ENCODE measurements around the gene SRMS. TPM values are rescaled to one million over a fixed set of nuclear protein-coding genes. Genes with fewer than 3 reads are reported as not detected.
A peak's percentile ranks its signal among the peaks of the same experiment; 100 is the strongest.
"Not testable (repeated sequence)": the region's sequence is repeated elsewhere in the genome, so short reads cannot be mapped to it uniquely, and the experiment has no call there.

Gene SRMS
- total RNA-seq, 1 donor from 2014 or later = not detected

DNA sequence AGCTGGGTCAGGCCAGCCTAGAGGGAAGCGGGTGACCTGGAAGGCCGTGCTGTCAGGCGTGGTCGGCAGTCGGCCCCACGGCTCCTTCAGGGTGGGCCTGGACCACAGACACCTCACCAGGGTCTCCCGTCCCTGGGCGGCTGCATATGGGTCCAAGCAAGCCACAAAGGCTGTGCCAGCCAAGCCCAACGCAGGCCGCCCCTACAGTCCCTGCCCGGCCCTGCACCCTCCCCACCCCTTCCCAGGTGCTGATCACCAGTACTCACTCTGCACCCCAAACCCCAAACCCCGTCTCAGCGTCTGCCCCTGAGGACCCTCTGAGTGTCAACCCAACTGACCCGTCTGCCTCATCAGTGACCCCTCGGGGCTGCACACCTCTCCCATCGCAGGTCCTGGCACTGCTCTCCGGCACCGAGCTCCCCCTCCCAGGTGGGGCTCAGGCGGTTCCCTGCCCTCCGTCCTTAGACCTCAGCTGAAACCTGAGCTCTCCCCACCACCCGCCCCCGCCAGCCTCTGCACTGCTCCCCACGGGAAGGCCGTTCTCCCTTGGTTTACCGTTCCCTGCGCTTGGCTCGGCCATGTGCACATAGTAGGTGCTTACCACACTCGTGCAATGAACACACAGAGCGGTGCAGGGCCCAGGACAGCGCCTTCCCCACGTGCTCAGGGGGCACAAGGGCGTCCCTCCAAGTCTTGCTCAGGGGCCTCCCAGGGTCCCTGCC, 28.4 kb downstream of the SRMS start:
- Histone ChIP-seq H3K4me1 (peaks cover 19% of the 10 kb centered on the region), H3K27ac (no peak overlapping the region), H3K4me3 (peak overlapping the region; percentile 74), H4K20me1 (ENCODE audit: low read depth) (peaks cover 33% of the 10 kb centered on the region), H3K9me3 (ENCODE audit: low read depth) (no peaks in the 10 kb centered on the region), H3K79me2 (ENCODE audit: low read depth) (peaks cover 23% of the 10 kb centered on the region), H3F3A (ENCODE audit: low read depth) (peaks cover 21% of the 10 kb centered on the region), H3K27me3 (peaks cover 19% of the 10 kb centered on the region), H3K36me3 (no peaks in the 10 kb centered on the region), H2AFZ (replicated peaks) (peak overlapping the region; percentile 89), H3K4me2 (peak overlapping the region; percentile 99), H3K9ac (no peak overlapping the region)
- TF ChIP-seq CTCF (IDR thresholded peaks at IDR 0.05) = no peak
- H3K4me1 Mint-ChIP-seq = peaks cover 10% of the 10 kb centered on the region
- peaks cover 11% of the 10 kb centered on the region for H3K36me3 Mint-ChIP-seq
- no peak overlapping the region for H3K27ac Mint-ChIP-seq
- H3K4me3 Mint-ChIP-seq = peak overlapping the region; percentile 87
- no peak for DNase-seq (ENCODE audit: low spot score)
- no peaks in the 10 kb centered on the region for H3K9me3 Mint-ChIP-seq
- peaks cover 4% of the 10 kb centered on the region for H3K27me3 Mint-ChIP-seq (ENCODE audit: insufficient read depth, low read depth)

DNA sequence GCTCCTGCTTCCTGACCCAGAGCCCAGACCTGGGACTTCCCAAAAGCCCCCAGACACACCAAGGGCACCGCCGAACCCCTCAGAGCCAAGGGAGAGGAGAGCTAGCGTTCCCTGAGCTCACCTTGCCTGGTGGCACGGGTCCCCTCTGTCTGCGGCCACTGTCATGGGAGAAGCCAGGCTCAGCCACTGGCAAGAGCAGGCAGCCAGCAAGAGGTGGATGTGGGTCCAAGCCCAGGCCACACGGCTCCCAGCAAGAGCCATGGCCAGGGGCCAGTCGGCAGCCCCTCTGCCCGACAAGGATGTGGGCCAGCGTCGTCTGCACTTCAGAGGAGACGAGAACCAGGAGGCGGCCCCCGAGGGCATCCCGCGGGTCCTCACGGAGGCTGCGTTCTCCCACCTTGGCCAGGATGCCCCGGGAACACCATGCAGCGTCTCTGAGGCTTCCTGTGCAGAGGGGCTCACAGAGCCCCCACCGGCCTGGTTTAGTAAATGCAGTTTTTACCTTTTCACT, 29.1 kb downstream of the SRMS start:
- peaks cover 2% of the 10 kb centered on the region for H3K27me3 Mint-ChIP-seq (ENCODE audit: insufficient read depth, low read depth)
- no peak overlapping the region for H3K27ac ChIP-seq
- no peak for TF ChIP-seq EZH2phosphoT487 (IDR thresholded peaks at IDR 0.05)
- TF ChIP-seq CTCF (IDR thresholded peaks at IDR 0.05) = no peak
- TF ChIP-seq EZH2 (IDR thresholded peaks at IDR 0.05) = no peak
- H3K4me3 ChIP-seq = no peak overlapping the region
- H3K9me3 Mint-ChIP-seq = peaks cover 2% of the 10 kb centered on the region
- H3K79me2 ChIP-seq (ENCODE audit: low read depth) = peaks cover 23% of the 10 kb centered on the region
- peak overlapping the region; percentile 87 for H3K4me3 Mint-ChIP-seq
- no peak overlapping the region for H2AFZ ChIP-seq (replicated peaks)
- no peaks in the 10 kb centered on the region for H3K9me3 ChIP-seq (ENCODE audit: low read depth)
- H3F3A ChIP-seq (ENCODE audit: low read depth) = peaks cover 14% of the 10 kb centered on the region
- H3K36me3 Mint-ChIP-seq = peaks cover 6% of the 10 kb centered on the region
- no peak overlapping the region for H3K4me2 ChIP-seq
- peaks cover 19% of the 10 kb centered on the region for H3K4me1 ChIP-seq
- DNase-seq (ENCODE audit: low spot score) = peak; percentile 1
- H4K20me1 ChIP-seq (ENCODE audit: low read depth) = peaks cover 30% of the 10 kb centered on the region
- no peak overlapping the region for H3K9ac ChIP-seq
- H3K27ac Mint-ChIP-seq = peak overlapping the region; percentile 32
- peaks cover 8% of the 10 kb centered on the region for H3K4me1 Mint-ChIP-seq
- H3K36me3 ChIP-seq = no peaks in the 10 kb centered on the region
- H3K27me3 ChIP-seq = peaks cover 24% of the 10 kb centered on the region

DNA sequence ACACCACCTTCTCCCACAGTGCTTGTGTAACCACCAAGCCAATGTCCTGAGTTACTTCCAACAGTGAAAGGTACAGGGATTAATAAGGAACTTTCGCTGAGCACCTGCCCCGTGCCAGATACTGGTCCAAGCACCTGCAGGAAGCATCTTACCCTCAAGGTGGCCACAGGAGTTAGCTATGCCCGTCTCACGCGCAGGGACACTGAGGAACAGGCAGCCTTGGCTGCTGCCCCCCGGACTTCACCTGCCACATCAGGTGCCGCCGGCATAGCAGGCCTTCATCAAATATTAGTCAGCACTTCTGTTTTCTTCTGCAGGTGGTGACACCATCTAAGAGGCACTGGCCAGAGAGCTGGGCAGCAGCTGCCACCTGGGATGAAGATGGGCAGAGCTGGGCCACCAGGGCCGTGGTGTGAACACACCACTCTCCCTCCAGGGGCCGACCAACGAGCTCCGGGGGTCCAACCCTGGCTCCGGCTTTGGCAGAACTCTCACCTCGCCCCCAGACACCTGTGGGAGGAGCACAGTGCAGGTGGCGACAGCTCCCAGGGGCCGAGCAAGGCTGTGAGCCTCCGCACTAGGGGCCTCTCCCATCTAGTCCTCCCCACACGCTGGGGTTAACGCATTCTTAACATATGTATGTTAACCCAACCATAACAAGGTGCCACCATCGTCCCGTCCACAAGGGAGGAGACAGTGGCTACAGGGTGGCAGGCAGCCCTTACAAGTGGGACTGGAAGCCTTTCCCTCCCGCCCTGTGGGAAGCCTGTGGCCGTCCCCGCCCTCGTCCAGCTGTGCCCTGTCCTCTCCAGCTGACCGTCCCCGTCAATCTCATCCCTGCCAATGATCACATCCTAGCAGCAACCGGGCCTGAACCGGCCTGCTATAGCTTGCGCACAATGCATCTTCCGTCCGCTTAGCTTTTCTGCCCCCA, 29.9 kb downstream of the SRMS start:
- H3K27ac ChIP-seq = no peak overlapping the region
- no peak overlapping the region for H3K9ac ChIP-seq
- no peaks in the 10 kb centered on the region for H3K9me3 ChIP-seq (ENCODE audit: low read depth)
- no peak overlapping the region for H3K4me3 ChIP-seq
- H3K27me3 ChIP-seq = peaks cover 30% of the 10 kb centered on the region
- DNase-seq (ENCODE audit: low spot score) = peak; percentile 1
- H3K27me3 Mint-ChIP-seq (ENCODE audit: insufficient read depth, low read depth) = peaks cover 2% of the 10 kb centered on the region
- H4K20me1 ChIP-seq (ENCODE audit: low read depth) = peaks cover 24% of the 10 kb centered on the region
- H3K4me3 Mint-ChIP-seq = peak overlapping the region; percentile 87
- no peak overlapping the region for H2AFZ ChIP-seq (replicated peaks)
- TF ChIP-seq CTCF (IDR thresholded peaks at IDR 0.05) (no peak), EZH2phosphoT487 (IDR thresholded peaks at IDR 0.05) (no peak), EZH2 (IDR thresholded peaks at IDR 0.05) (no peak)
- peaks cover 4% of the 10 kb centered on the region for H3K36me3 Mint-ChIP-seq
- peaks cover 18% of the 10 kb centered on the region for H3K4me1 ChIP-seq
- peaks cover 7% of the 10 kb centered on the region for H3K9me3 Mint-ChIP-seq
- no peak overlapping the region for H3K4me2 ChIP-seq
- peaks cover 14% of the 10 kb centered on the region for H3F3A ChIP-seq (ENCODE audit: low read depth)
- peaks cover 18% of the 10 kb centered on the region for H3K79me2 ChIP-seq (ENCODE audit: low read depth)
- peak overlapping the region; percentile 32 for H3K27ac Mint-ChIP-seq
- peaks cover 8% of the 10 kb centered on the region for H3K4me1 Mint-ChIP-seq
- no peaks in the 10 kb centered on the region for H3K36me3 ChIP-seq

DNA sequence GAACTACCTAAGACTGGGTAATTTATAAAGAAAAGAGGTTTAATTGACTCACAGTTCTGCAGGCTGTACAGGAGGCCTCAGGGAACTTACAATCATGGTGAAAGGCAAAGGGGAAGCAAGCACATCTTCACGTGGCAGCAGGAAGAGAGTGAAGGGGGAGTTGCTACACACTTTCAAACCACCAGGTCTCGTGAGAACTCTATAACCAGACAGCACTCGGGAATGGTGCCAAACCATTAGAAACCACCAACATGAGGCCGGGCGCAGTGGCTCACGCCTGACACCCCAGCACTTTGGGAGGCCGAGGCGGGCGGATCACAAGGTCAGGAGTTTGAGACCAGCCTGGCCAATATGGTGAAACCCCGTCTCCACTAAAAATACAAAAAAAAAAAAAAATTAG, 33.0 kb downstream of the SRMS start:
- not testable (repeated sequence) for H3K36me3 Mint-ChIP-seq; H3K36me3 ChIP-seq; H3K9me3 Mint-ChIP-seq; H3K4me1 Mint-ChIP-seq; H3K4me3 ChIP-seq; H3K9me3 ChIP-seq (ENCODE audit: low read depth); H3K27ac ChIP-seq; H3K4me1 ChIP-seq; H3F3A ChIP-seq (ENCODE audit: low read depth); H3K79me2 ChIP-seq (ENCODE audit: low read depth); H3K4me3 Mint-ChIP-seq; DNase-seq (ENCODE audit: low spot score); H3K27ac Mint-ChIP-seq; H3K9ac ChIP-seq; H2AFZ ChIP-seq (replicated peaks); H3K4me2 ChIP-seq; H4K20me1 ChIP-seq (ENCODE audit: low read depth); H3K27me3 Mint-ChIP-seq (ENCODE audit: insufficient read depth, low read depth)
- peaks cover 41% of the 10 kb centered on the region for H3K27me3 ChIP-seq

Data from neural progenitor cell (in vitro differentiated cells).